ENCODE results near the gene FOXP4.

Gene FOXP4

GRCh38 chr6:41530476-41530875, 15.7 kb upstream of the FOXP4 start:
- H3K9me3 Mint-ChIP-seq: no peaks in the 10 kb centered on the region
- H3K27ac Mint-ChIP-seq: no peak overlapping the region
- no peak overlapping the region for H3K4me3 Mint-ChIP-seq
- no peaks in the 10 kb centered on the region for H3K36me3 Mint-ChIP-seq
- DNase-seq (ENCODE audit: low spot score in 2 of 2) (no peak), ATAC-seq (ENCODE audit: low read depth) (no peak)
- peaks cover 2% of the 10 kb centered on the region for H3K27me3 Mint-ChIP-seq
- peaks cover 19% of the 10 kb centered on the region for H3K4me1 Mint-ChIP-seq

DNA sequence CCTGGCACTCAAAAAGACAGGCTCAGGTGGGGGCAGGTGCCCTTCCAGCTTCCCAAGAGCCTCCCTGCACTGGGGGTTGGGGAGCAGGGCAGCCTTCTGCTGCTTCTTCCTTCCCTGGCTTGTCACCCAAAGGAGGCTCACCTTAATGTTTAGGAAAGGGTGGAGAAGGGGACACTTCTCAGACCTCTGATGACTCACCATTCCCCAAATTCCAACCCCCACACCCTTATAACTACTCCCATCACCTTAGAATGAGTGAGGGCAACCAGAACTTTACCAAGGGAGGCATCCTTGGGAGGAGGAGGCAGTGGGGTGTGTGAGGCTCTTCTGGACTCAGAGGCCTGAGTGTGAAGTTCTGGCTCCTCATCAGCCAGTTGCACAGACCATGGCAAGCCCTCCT, 15.2 kb upstream of the FOXP4 start:
- peaks cover 19% of the 10 kb centered on the region for H3K4me1 Mint-ChIP-seq
- H3K4me3 Mint-ChIP-seq: no peak overlapping the region
- DNase-seq (ENCODE audit: low spot score in 2 of 2) (no peak), ATAC-seq (ENCODE audit: low read depth) (no peak)
- no peaks in the 10 kb centered on the region for H3K9me3 Mint-ChIP-seq
- peaks cover 2% of the 10 kb centered on the region for H3K27me3 Mint-ChIP-seq
- H3K27ac Mint-ChIP-seq: no peak overlapping the region
- H3K36me3 Mint-ChIP-seq: no peaks in the 10 kb centered on the region

DNA sequence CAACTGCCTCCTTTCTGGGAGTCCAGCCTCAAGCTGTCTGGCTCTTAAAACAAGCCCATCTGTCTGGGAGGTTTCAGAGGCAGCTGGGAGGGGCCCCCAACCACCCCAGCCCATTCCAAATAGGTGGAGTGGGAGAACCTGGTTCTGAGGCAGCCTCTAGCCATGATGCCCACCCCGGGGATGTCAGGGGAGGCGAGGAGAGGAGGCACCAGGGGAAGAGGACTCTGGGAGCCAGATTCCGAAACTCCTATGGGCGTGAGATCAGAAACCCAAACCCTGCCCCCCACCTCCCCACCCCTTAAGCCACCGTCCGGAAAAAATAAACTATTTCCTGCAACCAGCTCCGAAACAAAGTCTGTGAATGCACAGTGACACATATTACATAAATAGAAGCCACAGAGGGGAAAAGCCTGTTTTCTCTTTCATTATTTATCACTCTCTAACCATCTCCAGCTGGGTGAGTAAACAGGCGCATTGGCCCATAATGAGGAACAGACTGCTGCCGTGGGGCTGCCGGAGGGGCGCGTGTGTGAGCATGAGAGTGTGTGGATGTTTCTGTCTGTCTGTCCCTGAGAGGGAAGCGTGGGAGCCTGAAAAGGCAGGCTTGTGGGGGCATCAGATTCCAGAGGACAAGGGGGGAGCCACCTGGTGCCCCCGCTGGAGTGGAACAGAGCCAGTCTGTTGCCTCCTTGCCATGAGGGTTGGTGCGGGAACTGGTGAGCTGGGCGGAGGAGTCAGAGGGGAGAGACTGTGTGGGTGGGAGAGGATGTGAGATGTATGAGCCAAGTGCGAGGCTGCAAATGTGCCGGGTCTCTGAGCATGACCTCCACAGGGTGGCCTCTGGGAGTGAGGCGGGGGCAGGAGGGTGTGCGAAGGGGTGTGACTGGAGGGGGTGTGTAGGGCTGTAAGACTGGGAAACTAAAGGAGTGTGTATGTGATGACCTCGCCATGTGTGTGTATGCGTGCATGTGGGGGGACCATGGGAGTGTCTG, 14.3 kb upstream of the FOXP4 start:
- peak; percentile 52 for DNase-seq (ENCODE audit: low spot score in 2 of 2)
- Mint-ChIP-seq H3K27me3 (peaks cover 2% of the 10 kb centered on the region), H3K4me3 (peak overlapping the region; percentile 70), H3K36me3 (no peaks in the 10 kb centered on the region), H3K4me1 (peaks cover 19% of the 10 kb centered on the region), H3K27ac (peak overlapping the region; percentile 77), H3K9me3 (no peaks in the 10 kb centered on the region)
- peak; percentile 92 for ATAC-seq (ENCODE audit: low read depth)

- Mint-ChIP-seq H3K27ac (no peak overlapping the region), H3K36me3 (no peaks in the 10 kb centered on the region), H3K4me3 (no peak overlapping the region), H3K27me3 (no peaks in the 10 kb centered on the region), H3K9me3 (no peaks in the 10 kb centered on the region), H3K4me1 (peaks cover 12% of the 10 kb centered on the region)
- DNase-seq (ENCODE audit: low spot score in 2 of 2) (no peak), ATAC-seq (ENCODE audit: low read depth) (no peak)
Observed at GRCh38 chr6:41535766-41536165, 10.4 kb upstream of the FOXP4 start.

- H3K36me3 Mint-ChIP-seq: no peaks in the 10 kb centered on the region
- DNase-seq (ENCODE audit: low spot score in 2 of 2) (no peak), ATAC-seq (ENCODE audit: low read depth) (no peak)
- no peaks in the 10 kb centered on the region for H3K27me3 Mint-ChIP-seq
- no peaks in the 10 kb centered on the region for H3K9me3 Mint-ChIP-seq
- H3K27ac Mint-ChIP-seq: no peak overlapping the region
- no peak overlapping the region for H3K4me3 Mint-ChIP-seq
- H3K4me1 Mint-ChIP-seq: peaks cover 9% of the 10 kb centered on the region
Observed at GRCh38 chr6:41536795-41537758, 9.1 kb upstream of the FOXP4 start.

DNA sequence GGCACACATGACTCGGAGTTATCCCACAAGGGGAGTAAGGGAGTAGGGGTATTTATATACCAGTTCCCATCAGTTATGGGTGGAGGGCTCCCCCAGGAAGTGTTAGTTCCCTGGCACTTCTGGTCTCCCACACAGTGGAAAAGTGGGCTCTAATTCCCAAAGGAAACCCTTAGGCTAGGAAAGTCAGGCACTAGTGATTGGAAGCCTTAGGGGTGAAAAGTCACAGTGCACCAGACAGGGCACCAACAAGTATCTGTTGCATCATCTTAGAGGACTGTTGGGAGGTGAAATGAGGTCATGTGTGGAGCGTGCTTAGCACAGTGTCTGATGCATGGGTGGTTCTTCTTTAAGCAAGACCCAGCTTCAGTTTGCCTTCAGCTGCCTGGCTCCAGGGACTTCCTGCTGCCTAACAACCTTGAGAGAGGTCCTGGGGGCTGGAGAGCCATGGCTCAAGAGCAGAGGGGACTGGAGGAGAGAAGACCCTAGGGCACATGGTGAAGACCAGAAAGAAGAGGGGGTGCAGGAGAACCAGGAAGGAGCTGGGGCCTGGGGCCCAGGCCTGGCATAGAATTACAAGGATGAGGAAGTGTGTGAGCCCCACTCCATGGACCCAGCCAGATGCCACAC, 7.5 kb upstream of the FOXP4 start:
- peaks cover 2% of the 10 kb centered on the region for H3K4me1 Mint-ChIP-seq
- H3K27ac Mint-ChIP-seq: no peak overlapping the region
- H3K4me3 Mint-ChIP-seq: no peak overlapping the region
- no peaks in the 10 kb centered on the region for H3K27me3 Mint-ChIP-seq
- DNase-seq (ENCODE audit: low spot score in 2 of 2): no peak
- H3K36me3 Mint-ChIP-seq: no peaks in the 10 kb centered on the region
- no peak for ATAC-seq (ENCODE audit: low read depth)
- no peaks in the 10 kb centered on the region for H3K9me3 Mint-ChIP-seq

GRCh38 chr6:41539204-41539603, 7.0 kb upstream of the FOXP4 start:
- DNase-seq (ENCODE audit: low spot score in 2 of 2) (no peak), ATAC-seq (ENCODE audit: low read depth) (no peak)
- Mint-ChIP-seq H3K9me3 (no peaks in the 10 kb centered on the region), H3K27ac (no peak overlapping the region), H3K27me3 (no peaks in the 10 kb centered on the region), H3K4me3 (no peak overlapping the region), H3K36me3 (no peaks in the 10 kb centered on the region), H3K4me1 (peaks cover 2% of the 10 kb centered on the region)

- H3K27me3 Mint-ChIP-seq: no peaks in the 10 kb centered on the region
Observed at GRCh38 chr6:41541364-41541763, 4.8 kb upstream of the FOXP4 start.

GRCh38 chr6:41543087-41543486, 3.1 kb upstream of the FOXP4 start:
- Mint-ChIP-seq H3K4me1 (peaks cover 14% of the 10 kb centered on the region), H3K27ac (no peak overlapping the region), H3K27me3 (no peaks in the 10 kb centered on the region), H3K9me3 (no peaks in the 10 kb centered on the region), H3K4me3 (no peak overlapping the region), H3K36me3 (no peaks in the 10 kb centered on the region)
- no peak for DNase-seq (ENCODE audit: low spot score in 2 of 2)
- no peak for ATAC-seq (ENCODE audit: low read depth)

More at GRCh38 chr6:41541364-41541763, 4.8 kb upstream of the FOXP4 start:
- no peak overlapping the region for H3K4me3 Mint-ChIP-seq
- H3K27ac Mint-ChIP-seq: no peak overlapping the region
- DNase-seq (ENCODE audit: low spot score in 2 of 2) (no peak), ATAC-seq (ENCODE audit: low read depth) (no peak)
- no peaks in the 10 kb centered on the region for H3K36me3 Mint-ChIP-seq
- H3K4me1 Mint-ChIP-seq: peaks cover 12% of the 10 kb centered on the region
- H3K9me3 Mint-ChIP-seq: no peaks in the 10 kb centered on the region

DNA sequence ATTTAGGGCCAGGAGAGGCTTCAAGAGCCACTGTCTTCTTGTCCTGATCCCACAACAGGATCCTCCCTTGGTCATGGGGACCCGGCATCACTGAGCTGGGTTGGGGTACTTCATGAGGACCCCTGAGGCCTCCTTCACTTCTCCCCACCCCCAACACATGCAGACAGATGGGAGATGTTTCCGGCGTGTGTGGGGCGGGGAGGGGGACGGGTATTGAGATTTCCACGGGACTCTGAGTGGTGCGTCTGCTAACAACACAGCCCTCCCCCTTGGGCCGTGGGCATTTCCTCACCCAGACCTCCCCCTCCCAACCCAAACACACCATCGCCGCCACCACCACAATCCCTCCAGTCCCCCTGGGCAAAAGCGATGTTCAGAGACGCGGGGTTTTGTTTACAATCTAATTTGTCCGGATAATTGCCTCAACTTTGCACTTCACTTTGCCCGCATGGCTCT, 906 bp upstream of the FOXP4 start:
- Mint-ChIP-seq H3K4me3 (peak overlapping the region; percentile 95), H3K27me3 (no peaks in the 10 kb centered on the region), H3K36me3 (no peaks in the 10 kb centered on the region), H3K9me3 (no peaks in the 10 kb centered on the region), H3K4me1 (peaks cover 17% of the 10 kb centered on the region), H3K27ac (no peak overlapping the region)
- no peak for ATAC-seq (ENCODE audit: low read depth)
- DNase-seq (ENCODE audit: low spot score in 2 of 2): no peak

GRCh38 chr6:41546475-41546865, 289 bp downstream of the FOXP4 start:
- peaks cover 3% of the 10 kb centered on the region for H3K36me3 Mint-ChIP-seq
- no peaks in the 10 kb centered on the region for H3K9me3 Mint-ChIP-seq
- no peak for DNase-seq (ENCODE audit: low spot score in 2 of 2)
- H3K27ac Mint-ChIP-seq: no peak overlapping the region
- no peak overlapping the region for H3K4me3 Mint-ChIP-seq
- H3K27me3 Mint-ChIP-seq: no peaks in the 10 kb centered on the region
- ATAC-seq (ENCODE audit: low read depth): peak; percentile 51
- H3K4me1 Mint-ChIP-seq: peaks cover 20% of the 10 kb centered on the region

- peak overlapping the region; percentile 92 for H3K4me3 Mint-ChIP-seq
Observed at GRCh38 chr6:41546866-41547798, 951 bp downstream of the FOXP4 start.

GRCh38 chr6:41547799-41548097, 1.6 kb downstream of the FOXP4 start:
- Mint-ChIP-seq H3K27me3 (no peaks in the 10 kb centered on the region), H3K4me3 (peak overlapping the region; percentile 92), H3K36me3 (peaks cover 5% of the 10 kb centered on the region), H3K9me3 (no peaks in the 10 kb centered on the region), H3K4me1 (peaks cover 25% of the 10 kb centered on the region), H3K27ac (no peak overlapping the region)
- ATAC-seq (ENCODE audit: low read depth) (no peak), DNase-seq (ENCODE audit: low spot score in 2 of 2) (no peak)

More at GRCh38 chr6:41546866-41547798, 951 bp downstream of the FOXP4 start:
- DNase-seq (ENCODE audit: low spot score in 2 of 2) (peak in 1 of 2 donors; percentile 41), ATAC-seq (ENCODE audit: low read depth) (no peak)
- H3K4me1 Mint-ChIP-seq: peaks cover 25% of the 10 kb centered on the region
- H3K27ac Mint-ChIP-seq: no peak overlapping the region
- peaks cover 5% of the 10 kb centered on the region for H3K36me3 Mint-ChIP-seq
- H3K27me3 Mint-ChIP-seq: no peaks in the 10 kb centered on the region
- no peaks in the 10 kb centered on the region for H3K9me3 Mint-ChIP-seq
